Duodenal mucosa (tissue), 2 donors: ENCODE results near the gene THADA.
"Not testable (repeated sequence)": the region's sequence is repeated elsewhere in the genome, so short reads cannot be mapped to it uniquely, and the experiment has no call there.

Experiments
- H3K27ac ChIP-seq: one replicate; pipeline ENCODE4 v1.7.0; 2013; ENCODE audit warnings: low read depth, low read length
- H3K27me3 ChIP-seq, 2 donors: one replicate each; pipeline ENCODE4 v1.7.0; 2013; ENCODE audit warnings: low read length in 2 of 2, control low read depth in 1 of 2; ENCODE audit not compliant: insufficient read depth in 2 of 2, control insufficient read depth in 1 of 2
- H3K36me3 ChIP-seq, 2 donors: one replicate each; pipeline ENCODE4 v1.7.0; 2013; ENCODE audit warnings: low read length in 2 of 2, control low read depth in 1 of 2; ENCODE audit not compliant: insufficient read depth in 2 of 2, control insufficient read depth in 1 of 2
- H3K4me1 ChIP-seq, 2 donors: one replicate each; pipeline ENCODE4 v1.7.0; 2013; ENCODE audit warnings: low read length in 2 of 2, control low read depth in 1 of 2; ENCODE audit not compliant: insufficient read depth in 2 of 2, control insufficient read depth in 1 of 2
- H3K4me3 ChIP-seq, 2 donors: one replicate each; pipeline ENCODE4 v1.7.0; 2013; ENCODE audit warnings: low read length in 2 of 2, low read depth in 1 of 2
- H3K9ac ChIP-seq, 2 donors: one replicate each; pipeline ENCODE4 v1.7.0; 2013; ENCODE audit warnings: low read length in 2 of 2, low read depth in 1 of 2
- H3K9me3 ChIP-seq, 2 donors: one replicate each; pipeline ENCODE4 v1.7.0; 2013; ENCODE audit warnings: low read length in 2 of 2, control low read depth in 1 of 2; ENCODE audit not compliant: control insufficient read depth in 1 of 2

Gene THADA

GRCh38 chr2:43448822-43449110, 147.1 kb downstream of the THADA start:
- Histone ChIP-seq H3K27ac (no peak overlapping the region), H3K9me3 (no peaks in the 10 kb centered on the region), H3K9ac (no peak overlapping the region), H3K27me3 (no peaks in the 10 kb centered on the region), H3K36me3 (no peaks in the 10 kb centered on the region), H3K4me1 (no peaks in the 10 kb centered on the region), H3K4me3 (no peak overlapping the region)

GRCh38 chr2:43448011-43448821, 147.6 kb downstream of the THADA start:
- Histone ChIP-seq H3K27me3 (no peaks in the 10 kb centered on the region), H3K9me3 (no peaks in the 10 kb centered on the region), H3K27ac (no peak overlapping the region), H3K4me3 (no peak overlapping the region), H3K9ac (no peak overlapping the region), H3K4me1 (no peaks in the 10 kb centered on the region), H3K36me3 (no peaks in the 10 kb centered on the region)

GRCh38 chr2:43446755-43447154, 149.1 kb downstream of the THADA start:
- not testable (repeated sequence) for H3K4me1 ChIP-seq, H3K4me3 ChIP-seq, H3K9me3 ChIP-seq, H3K9ac ChIP-seq, H3K27ac ChIP-seq, H3K27me3 ChIP-seq, H3K36me3 ChIP-seq

- Histone ChIP-seq H3K27ac (no peak overlapping the region), H3K4me3 (no peak overlapping the region), H3K27me3 (no peaks in the 10 kb centered on the region), H3K9me3 (no peaks in the 10 kb centered on the region), H3K9ac (no peak overlapping the region), H3K36me3 (no peaks in the 10 kb centered on the region), H3K4me1 (peaks cover 0 to 6% of the 10 kb centered on the region in 2 donors)
Measured at GRCh38 chr2:43445781-43446180, 150.1 kb downstream of the THADA start.

GRCh38 chr2:43444989-43445645, 150.7 kb downstream of the THADA start:
- H3K4me1 ChIP-seq = peaks cover 0 to 13% of the 10 kb centered on the region in 2 donors
- no peak overlapping the region for H3K9ac ChIP-seq
- H3K27me3 ChIP-seq = no peaks in the 10 kb centered on the region
- no peak overlapping the region for H3K4me3 ChIP-seq
- no peaks in the 10 kb centered on the region for H3K36me3 ChIP-seq
- H3K27ac ChIP-seq = no peak overlapping the region
- H3K9me3 ChIP-seq = no peaks in the 10 kb centered on the region

DNA sequence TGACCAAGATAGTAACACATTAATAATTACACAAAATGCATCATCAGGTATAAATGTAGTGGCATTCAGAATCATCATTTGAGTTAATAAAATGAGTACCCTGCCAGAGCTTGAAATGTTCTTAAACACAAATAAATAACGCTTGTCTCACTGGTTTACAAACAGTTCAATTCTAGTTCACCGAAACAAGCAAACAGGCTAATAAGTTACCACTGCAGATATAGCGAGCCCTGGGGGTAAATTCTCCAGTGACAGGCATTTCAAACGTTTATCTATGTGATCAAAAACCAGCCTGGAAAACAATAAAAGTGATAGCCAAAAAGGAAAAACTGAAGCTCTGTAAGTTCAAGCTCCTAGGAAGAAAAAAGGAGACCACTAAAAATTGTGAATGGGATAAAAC, 152.6 kb downstream of the THADA start:
- H3K27me3 ChIP-seq = no peaks in the 10 kb centered on the region
- no peak overlapping the region for H3K4me3 ChIP-seq

DNA sequence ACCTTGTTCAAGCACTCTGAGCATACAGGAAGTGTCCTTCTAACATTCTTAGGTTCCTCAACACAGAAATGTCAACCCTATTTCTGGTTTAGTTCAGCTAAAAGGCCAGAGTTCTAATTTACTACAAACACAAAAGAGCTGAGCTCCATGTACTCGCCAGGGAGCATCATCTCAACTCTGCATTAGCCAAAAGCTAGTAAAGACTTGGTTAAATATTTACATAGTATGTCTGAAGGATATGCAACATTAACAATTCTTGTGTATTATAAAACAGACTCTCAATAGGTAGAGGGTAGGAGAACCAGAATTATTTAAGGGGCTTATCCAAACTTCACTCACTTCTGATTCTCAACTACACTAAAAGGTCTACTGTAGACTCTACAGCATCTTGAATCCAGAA, 154.6 kb downstream of the THADA start:
- no peak overlapping the region for H3K27ac ChIP-seq
- no peaks in the 10 kb centered on the region for H3K9me3 ChIP-seq
- H3K4me3 ChIP-seq = no peak overlapping the region
- no peaks in the 10 kb centered on the region for H3K36me3 ChIP-seq
- H3K9ac ChIP-seq = no peak overlapping the region
- H3K4me1 ChIP-seq = peaks cover 0 to 20% of the 10 kb centered on the region in 2 donors
- no peaks in the 10 kb centered on the region for H3K27me3 ChIP-seq

More for the DNA sequence above, 152.6 kb downstream of the THADA start:
- Histone ChIP-seq H3K4me1 (peaks cover 0 to 14% of the 10 kb centered on the region in 2 donors), H3K9ac (no peak overlapping the region), H3K9me3 (no peaks in the 10 kb centered on the region), H3K36me3 (no peaks in the 10 kb centered on the region), H3K27ac (no peak overlapping the region)

DNA sequence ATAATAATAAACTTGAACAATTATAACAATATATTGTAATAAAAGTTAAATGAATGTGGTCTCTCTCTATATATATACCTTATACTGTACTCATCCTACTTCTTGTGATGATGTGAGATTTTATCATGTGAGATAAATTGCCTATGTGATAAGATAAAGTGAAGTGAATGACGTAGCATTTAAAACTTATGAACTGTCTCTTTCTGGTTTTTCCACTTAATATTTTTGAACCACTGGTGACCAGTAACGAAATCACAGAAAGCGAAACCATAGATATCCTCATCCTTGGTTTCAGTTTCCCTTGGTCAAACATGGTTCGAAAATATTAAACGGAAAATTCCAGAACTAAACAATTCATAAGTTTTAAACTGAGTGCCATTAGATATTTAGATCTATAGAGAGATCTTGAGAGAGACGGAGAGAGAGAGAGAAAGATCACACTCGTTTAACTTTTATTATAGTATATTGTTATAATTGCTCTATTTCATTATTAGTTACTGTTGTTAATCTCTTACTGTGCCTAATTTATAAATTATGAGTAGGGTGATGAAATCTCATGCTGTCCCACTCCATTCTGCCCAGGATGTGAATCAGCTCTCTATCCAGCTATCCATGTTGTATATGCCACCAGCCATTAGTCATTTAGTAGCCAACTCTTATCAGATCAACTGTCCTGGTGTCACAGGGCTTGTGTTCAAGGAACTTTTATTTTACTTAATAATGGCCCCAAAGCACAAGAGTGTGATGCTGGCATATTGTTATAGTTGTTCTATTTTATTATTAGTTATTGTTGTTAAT, 156.8 kb downstream of the THADA start:
- Histone ChIP-seq H3K27me3 (no peaks in the 10 kb centered on the region), H3K9ac (no peak overlapping the region), H3K36me3 (no peaks in the 10 kb centered on the region), H3K9me3 (no peaks in the 10 kb centered on the region), H3K4me1 (peaks cover 0 to 20% of the 10 kb centered on the region in 2 donors), H3K27ac (no peak overlapping the region), H3K4me3 (peak overlapping the region in 1 of 2 donors; percentile 5)

GRCh38 chr2:43438342-43438741, 157.5 kb downstream of the THADA start:
- Histone ChIP-seq H3K27me3 (no peaks in the 10 kb centered on the region), H3K9me3 (no peaks in the 10 kb centered on the region), H3K4me1 (peaks cover 0 to 20% of the 10 kb centered on the region in 2 donors), H3K9ac (no peak overlapping the region), H3K4me3 (no peak overlapping the region), H3K36me3 (no peaks in the 10 kb centered on the region), H3K27ac (no peak overlapping the region)

DNA sequence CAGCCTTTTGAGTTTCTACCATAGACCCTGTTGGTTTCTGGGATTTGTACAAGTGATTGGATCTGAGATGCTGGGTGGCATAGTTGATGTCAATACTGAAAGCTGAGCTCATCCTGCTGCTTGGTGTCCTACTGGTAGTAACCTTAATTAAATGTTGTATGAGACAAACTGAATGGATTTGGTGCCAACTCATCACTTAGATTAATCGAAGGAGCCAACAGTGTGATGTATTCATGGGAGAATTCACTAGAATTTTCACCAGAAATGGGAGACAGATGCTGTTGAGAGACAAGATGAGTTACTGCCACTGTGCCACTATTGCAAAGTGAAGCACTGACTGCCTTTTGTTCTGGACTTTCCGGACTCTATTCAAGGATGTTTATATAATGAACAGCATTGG, 158.5 kb downstream of the THADA start:
- Histone ChIP-seq H3K36me3 (no peaks in the 10 kb centered on the region), H3K27ac (no peak overlapping the region), H3K4me1 (peaks cover 0 to 20% of the 10 kb centered on the region in 2 donors), H3K9ac (no peak overlapping the region), H3K4me3 (no peak overlapping the region), H3K27me3 (no peaks in the 10 kb centered on the region), H3K9me3 (no peaks in the 10 kb centered on the region)
